IPS-11a (cell line): ENCODE results near the gene ATP8A2.

Experiments used
- H3K4me3 ChIP-seq: one replicate; pipeline ENCODE4 v1.5.1; 2013; ENCODE audit warnings: low read depth, low read length, control low read depth

Gene ATP8A2

DNA sequence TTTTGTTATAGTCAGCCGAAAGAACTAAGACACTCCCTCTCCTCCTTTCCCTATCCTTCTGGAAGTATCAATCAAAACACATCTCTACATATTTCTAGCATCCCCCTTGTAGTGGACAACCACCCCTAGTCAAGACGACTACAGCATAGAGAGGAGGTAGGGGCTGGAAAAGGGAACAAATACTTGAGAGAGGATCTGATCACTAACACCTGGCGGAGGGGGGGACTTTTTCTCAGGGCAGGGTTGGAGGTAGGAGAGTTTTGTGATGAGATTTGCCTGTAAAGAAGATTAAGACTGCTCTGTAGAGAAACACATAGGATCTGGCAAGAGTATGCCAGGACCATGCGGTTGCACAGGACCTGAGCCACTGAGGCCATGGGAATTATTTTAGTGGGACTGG, 471.9 kb downstream of the ATP8A2 start:
- H3K4me3 ChIP-seq: no peak overlapping the region

DNA sequence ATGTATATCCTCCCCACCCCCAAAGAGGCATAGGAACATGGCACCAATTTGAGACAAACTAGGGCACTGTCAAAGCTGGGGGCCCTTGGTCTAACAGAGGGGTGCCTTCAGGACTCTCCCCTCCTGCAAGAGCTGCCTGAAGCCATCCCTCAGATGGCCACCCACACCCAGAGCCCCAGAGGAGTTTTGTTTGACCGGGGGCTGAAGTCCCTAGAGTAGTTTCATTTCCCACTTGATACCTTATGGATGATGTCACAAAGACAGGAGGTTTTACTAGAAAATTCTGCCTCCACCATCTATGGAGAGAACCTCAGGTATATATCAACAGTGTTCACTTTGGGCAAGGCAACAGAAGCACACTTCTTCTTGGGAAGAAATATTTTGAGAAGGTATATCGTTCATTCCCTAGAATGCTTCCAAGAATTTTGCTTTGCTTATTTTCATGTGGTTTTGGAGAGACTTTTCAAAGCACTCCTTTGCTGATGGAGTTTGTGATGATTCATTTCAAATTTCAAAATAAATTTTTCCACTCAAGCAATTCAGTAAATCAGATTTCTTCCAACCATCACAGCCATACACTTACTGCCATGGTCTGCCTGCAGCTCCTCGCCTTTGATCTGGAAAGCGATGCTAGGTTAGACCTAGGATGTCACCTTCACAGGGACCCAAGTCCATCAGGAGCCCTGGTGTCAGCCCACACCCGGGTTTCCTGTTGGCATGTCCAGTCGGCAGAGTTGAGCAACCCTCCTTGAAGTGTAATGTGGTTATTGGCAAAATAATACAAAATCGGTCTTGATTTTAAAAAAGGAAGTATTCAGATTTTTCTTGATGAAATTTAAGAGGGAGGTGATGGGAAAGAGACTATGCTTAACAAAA, 473.0 kb downstream of the ATP8A2 start:
- no peak overlapping the region for H3K4me3 ChIP-seq

DNA sequence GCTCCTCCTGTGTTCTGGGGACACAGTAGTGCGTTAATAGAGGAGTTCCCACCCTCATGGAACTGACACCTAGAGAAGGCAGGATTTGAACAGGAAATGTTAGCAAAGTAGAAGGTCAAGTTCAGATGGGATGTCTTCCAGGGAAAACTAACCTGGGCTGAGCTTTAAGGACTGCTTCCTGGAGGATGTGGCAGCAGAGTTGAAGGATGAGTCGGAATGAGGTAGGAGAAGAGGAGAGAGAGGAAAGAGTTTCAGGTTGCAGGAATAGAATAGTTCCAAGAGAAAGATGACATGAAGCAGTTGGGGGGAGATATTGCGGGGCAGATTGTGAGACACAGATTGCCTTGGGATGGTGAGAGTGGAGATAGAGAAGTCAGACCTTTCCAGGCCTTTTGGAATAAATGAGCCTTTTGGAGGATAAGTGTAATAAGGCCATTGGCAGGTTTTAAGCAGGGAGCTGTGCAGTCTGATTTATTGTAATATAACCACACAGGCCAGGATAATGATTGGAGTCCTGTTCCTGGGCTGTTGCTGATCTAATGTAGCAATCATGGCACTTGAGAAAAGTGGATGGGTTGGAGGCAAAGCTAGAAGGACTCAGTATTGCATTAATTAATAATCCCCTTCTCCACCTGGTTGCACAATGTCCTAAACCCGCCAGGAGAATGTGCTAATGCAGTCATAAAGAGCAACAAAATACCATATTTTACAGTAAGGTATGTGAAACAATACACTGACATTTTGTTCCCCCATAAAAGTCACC, 474.6 kb downstream of the ATP8A2 start:
- no peak overlapping the region for H3K4me3 ChIP-seq

DNA sequence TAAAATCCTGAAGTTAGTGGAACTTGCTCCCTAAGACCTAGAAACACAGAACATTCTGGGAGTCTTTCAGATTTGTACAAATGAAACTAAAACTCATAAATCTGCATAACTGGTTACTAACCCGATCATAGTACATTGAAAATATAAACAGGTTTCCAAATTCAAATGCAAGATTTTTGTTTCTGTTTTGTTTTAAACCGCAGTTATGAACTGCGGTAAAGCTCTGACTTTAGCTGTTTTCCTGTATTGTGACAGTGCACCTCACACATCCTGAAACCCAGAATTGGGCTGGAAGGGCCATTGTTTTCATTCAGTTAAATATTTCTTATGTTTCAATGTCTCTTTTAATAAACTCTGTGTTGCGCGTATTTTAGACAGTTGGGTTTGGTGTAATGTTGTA, 475.4 kb downstream of the ATP8A2 start:
- H3K4me3 ChIP-seq: no peak overlapping the region

DNA sequence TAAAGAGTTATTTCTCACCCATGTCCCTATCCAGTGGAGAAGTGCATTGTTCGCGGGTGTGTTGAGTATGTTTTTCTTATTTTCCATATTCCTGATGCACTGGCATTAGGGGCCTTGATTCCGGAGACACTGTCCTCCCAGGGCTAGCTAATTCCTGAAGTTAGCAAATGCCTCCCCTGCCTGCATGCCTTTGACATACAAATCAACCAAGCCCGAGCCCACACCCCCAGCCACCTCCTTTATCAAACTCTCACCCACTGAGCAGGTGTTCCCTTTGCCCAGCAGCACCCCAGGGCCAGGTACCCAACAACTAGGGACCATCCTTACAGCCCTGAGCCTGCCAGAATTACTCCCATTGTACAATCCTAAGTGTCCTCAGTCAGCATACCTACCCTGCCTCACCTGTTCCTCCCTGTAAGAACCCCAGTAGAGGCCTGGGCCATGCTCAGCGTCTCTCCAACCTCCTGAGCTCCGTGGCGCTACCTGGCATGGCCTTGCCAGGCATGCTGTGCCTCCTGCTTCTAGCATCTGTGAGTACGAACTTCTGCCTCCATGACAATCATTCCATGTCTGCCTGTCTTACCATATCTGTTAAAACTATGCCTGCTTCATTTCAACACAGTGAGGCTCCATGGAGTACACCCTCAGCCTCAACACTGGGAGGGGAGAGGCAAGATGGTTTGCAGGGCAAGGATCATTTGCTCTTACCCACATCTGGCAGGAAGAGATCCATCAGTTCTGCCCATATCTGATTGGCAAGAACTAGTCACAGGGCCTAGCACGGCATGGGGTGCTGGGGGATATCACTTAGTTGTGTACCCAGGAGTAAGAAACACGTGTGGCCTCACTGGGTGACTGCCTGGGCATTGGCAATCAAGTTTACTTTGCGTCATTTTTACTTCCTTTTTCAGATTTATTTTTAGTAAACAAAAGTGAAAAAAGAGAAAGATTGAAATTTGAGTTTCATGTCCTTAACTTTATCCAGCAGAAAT, 476.2 kb downstream of the ATP8A2 start:
- no peak overlapping the region for H3K4me3 ChIP-seq

DNA sequence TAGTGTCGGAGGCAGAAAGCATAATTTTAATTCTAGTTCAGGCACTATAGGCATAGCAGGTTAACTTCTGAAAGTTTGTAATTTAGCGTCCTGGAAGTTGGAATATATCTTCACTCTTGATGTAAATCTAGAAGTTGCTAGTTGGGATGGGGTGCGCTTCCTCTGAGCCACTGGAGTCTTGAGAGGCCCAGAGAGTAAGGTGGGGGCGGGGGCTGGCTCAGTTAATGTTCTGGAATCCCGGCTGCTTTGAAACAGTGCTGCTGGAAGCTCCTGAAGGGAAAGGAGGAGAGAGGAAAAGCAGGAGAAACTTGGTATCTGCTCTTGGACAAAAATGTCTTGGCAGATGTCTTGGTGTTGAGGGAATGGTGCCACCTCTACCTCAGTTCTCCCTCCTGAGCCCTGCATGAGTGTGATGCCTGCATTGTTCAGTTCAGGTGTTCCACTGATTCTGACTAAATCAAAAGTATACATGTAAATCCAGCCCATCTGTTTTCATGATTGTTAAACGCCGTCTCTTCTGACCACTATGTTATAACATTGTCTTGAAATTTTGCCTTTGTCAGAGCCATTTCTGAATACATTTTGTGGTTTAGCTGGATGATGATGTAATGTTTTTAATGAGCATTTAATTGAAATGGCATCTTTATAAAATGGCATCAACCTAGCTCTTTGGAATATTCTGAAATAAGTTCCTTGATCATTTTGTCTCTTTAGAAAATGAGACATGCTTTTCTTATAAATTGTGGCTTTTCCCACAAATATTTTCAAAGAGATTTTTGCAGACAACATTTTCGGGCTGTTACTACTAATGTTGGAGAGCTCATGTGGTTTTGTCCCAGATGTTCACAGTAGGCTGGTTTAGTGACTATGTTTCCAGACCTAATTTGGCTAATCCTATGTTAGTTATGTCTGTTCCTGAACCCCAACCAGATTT, 477.3 kb downstream of the ATP8A2 start:
- H3K4me3 ChIP-seq: no peak overlapping the region

DNA sequence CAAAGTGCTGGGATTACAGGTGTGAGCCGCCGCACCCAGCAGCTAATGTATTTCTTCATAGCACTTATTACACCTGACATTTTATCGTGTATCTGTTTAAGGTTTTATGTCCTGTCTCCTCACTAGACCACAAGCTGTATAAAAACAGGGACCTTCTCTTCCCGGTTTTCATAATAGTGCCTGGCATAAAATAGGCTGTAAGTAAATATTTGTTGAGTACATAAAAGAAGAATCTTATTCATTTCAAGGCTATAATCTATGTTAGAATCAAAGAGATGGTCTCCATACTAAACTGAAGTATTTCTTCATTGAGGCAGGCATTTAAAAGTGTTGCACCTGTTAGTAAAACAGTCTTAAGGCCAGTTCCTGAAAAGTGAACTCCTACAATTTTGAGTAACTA, 486.1 kb downstream of the ATP8A2 start:
- H3K4me3 ChIP-seq: no peak overlapping the region

DNA sequence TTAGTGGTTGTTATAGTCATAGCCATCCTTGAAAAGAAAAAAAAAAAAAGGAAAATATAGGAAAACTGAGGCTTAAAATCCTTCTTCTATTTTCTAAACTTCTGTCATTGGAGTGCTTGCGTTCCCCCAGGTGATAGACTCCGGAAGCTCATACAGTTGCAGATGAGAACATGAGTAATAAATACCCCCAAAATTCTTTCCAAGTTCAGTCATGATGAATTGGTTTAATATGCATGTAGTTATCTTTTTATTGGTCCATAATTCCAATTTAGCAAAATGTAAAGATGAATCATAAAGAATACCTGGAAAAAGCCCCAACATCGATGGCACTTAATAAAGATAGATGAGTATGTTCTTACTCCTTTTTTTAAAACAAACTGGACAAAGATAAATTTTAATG, 487.8 kb downstream of the ATP8A2 start:
- H3K4me3 ChIP-seq: no peak overlapping the region

DNA sequence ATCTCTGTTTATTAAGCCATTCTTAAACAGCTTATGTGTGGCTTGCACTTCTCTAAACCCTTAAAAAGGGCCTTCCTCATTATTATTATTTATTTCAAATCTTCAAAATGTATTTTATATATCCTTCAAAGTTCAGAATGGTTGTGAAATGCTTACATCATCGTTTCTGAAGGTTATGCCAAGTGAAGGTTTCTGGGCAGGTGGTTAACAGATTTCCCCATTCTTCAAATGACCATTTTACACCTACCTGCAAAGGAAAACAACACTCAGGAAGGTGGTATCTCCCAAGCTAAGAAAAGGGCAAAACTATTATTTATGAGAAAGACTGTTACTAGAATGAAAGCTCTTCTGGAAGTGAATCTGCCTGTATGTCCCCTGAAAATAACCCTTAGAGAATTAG, 488.5 kb downstream of the ATP8A2 start:
- no peak overlapping the region for H3K4me3 ChIP-seq

DNA sequence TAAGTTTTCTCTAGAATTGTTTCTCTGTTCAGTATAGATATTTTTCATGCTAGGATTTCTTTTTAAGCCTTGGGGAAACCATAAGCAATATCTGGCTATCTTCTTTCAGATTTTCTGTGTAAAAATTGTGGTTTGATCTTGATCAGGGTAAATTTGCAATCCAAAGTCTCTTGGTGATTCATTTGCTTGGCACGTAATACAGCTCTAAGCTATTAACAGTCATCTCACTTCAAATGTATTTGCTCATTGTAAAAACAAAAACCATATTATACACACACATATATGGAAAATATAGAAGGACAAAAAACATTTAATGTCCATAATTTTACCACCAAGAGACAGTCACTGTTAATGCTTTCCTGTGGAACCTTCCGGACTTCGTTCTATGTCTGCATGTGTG, 489.1 kb downstream of the ATP8A2 start:
- H3K4me3 ChIP-seq: no peak overlapping the region

DNA sequence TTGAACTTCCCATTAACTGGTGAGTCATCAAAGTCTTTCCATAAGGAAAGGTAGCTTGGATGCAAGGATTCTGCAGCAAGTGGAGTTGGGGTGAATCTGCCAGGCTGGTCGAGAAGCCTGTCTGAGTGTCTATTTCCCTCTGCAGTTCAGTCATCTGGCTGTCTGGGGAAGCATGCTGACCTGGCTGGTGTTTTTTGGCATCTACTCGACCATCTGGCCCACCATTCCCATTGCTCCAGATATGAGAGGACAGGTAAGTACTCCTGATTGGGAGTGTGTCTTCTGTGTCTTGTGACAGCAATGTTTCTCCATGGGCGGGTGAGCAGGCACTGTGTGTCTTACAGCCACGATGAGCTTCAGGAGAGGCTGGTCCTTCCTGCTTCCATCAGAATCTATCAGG, 490.4 kb downstream of the ATP8A2 start:
- no peak overlapping the region for H3K4me3 ChIP-seq

DNA sequence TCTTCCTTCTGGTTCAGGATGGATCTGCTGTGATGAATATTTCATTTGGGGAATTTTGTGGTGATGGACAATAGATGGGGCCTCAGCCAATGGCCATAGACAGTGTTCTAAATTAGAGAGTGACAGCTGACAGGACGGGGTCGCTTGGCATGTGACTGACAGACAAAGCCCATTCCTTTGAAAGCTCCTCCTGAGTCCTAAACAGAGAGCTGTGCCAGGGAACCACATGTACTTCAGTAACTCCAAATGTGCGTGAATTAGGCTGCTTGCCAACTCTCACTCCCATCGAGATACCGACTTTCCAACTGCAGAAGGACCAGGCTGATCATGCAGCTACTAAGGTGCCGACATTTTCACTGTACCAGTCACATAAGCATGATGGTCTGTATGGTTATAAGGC, 492.3 kb downstream of the ATP8A2 start:
- H3K4me3 ChIP-seq: no peak overlapping the region

DNA sequence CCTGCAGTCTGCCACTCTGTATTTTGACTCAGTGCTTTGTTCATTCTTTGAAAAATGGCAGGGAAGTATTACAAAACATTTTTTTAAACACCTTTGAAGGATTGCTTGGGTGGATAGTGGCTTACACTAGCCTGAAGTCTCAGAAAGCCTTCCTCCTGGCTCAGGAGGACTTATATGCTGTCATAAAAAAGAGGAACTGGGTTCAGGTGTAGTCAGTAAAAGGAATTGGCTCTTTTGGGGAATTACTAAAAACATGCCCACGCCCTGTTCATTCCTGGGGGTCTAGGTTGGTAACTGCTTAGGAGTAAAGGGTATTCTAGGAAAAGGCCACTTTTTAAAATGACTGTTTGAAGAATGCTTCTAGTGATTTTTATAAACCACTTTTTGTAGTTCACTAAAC, 493.2 kb downstream of the ATP8A2 start:
- no peak overlapping the region for H3K4me3 ChIP-seq

DNA sequence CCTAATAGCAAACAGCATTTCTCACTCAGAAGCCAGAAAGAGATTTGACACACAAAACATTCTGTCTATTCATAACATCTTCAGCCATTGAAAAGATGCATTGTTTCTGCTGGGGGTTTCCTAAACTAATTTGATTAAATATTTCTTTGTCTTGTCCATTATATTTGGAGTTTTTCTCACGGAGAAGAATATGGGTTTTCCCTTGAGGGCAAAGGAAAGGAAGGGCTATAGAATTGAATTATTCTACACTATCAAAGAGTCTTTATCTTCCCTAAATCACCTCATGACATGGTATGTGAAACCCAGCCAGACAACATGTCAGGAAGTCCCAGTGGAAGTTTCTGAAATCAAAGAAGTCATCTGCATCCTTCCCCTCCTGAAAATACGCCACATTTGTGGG, 493.6 kb downstream of the ATP8A2 start:
- no peak overlapping the region for H3K4me3 ChIP-seq

DNA sequence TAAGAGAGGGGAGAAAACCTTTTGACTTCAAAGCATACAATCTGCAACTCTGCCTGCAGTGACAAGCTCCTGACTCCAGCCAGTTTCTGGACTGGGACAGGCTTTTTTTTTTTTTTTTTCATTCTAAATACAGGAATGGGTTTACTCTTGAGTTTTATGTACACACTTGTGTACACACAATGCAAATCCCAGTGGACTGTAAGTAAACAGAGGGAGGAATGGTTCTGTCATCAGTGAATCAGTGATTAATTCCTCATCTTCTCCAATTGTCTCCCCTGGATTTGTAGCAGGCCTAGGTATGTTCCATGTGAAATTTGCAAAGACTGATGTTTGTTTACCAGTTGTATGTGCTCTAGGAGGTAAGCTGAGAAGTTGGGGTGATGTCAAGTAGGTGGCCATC, 495.3 kb downstream of the ATP8A2 start:
- no peak overlapping the region for H3K4me3 ChIP-seq

DNA sequence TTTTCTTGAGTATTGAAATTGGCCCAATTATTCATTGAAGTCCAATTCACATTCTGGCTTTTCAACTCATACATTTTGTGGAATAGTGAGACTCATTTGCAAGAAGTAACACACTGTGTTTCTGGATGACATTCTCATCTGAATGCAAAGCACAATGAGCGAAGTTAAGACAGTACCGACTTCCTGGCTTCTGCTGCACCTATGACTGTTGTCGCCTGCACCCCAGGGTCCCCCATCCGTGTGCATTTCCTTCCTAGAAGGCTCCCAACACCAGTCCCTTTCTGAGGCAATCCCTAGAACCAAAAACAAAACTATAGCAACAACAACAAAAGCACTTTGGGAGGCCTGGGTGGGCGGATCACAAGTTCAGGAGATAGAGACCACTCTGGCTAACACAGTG, 496.7 kb downstream of the ATP8A2 start:
- H3K4me3 ChIP-seq: no peak overlapping the region

DNA sequence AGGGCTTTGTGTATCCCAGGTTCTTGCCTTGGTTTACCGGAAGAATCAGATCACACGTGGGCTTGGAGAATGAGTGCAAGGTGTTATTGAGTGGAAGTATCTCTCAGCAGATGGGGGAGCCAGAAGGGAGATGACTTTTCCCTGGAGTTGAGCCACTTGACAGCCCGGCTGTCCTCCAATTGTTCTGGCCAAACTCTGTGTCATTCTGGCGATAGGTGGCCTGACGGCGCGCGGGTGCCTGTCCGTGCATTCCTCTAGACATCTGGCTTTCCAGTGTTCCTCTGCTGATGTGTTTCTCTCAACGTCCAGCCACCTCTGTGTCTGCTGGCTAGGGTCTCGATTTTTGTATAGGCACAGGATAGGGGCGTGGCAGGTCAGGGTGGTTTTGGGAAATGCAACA, 498.2 kb downstream of the ATP8A2 start:
- no peak overlapping the region for H3K4me3 ChIP-seq

DNA sequence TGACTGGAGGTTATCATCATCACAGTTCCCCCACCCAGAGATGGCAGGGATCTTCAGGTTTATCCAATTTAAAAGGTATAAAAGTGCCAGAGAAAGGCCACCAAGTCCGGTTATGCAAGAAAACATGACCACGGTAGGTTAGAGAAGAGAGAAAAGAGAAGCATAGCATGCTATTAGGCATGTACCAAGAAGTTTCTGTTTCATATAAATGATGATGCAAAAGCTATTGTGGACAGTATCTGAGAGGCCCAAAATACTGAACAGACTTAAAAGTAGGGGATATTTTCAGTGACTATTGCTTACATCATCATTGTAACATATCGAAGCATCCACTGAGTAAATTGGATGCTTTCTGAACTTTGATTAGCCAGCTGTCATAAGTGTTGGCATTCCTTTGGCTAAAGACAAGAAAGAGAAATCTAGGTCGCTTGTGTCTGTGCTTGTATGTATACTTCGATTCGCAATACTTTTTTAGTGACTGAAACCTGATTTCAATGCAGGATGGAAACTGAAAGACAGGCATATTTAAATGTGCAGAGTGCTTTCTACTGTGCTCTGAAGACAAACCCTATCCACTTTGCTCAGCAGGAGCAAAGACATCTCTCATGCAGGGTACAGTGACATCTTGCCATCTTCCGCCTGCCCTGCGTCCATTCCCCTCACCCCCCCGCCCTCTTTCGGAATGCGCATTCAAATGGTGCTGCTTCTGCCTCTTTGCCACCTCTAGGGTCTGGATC, 499.8 kb downstream of the ATP8A2 start:
- no peak overlapping the region for H3K4me3 ChIP-seq

DNA sequence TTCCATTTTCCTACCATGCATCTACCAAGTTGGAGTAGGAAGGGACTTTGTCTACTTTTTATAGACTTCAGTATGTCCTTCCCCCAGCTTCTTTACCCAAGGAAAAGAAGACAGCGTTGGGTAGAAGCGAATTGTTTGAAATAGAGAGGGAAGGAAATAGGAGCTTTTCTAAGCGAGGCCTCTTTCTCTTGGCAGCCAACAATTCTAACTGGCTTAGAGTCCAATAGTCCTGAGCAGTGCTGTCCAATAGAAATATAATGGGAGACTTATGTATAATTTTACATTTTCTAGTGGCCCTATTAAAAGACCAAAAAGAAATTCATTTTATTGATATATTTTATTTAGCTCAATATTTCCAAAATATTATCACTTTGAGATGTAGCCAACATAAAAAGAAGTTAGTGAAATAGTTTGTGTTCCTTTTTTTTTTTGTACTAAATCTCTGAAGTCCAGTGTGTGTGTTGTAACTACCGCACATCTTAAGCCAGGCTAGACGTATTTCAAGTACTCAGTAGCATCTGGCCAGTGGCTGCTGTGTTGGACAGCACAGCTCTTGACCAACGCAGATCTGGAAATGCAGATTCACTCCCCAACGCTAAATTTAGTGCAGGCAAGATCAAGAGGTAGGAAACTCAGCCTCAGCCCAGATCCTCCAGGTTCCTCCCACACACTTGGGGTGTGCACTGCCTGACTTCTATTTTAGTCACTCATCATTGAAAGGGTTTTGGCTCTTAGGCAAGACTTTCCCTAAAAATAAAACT, 500.9 kb downstream of the ATP8A2 start:
- H3K4me3 ChIP-seq: no peak overlapping the region
